BJ (cell line): ENCODE results near the gene ATP2A1. TPM values are rescaled to one million over a fixed set of nuclear protein-coding genes. Genes with fewer than 3 reads are reported as not detected.
"Not testable (repeated sequence)": the region's sequence is repeated elsewhere in the genome, so short reads cannot be mapped to it uniquely, and the experiment has no call there.

Experiments
- CTCF ChIA-PET: fragments of 350-600 bp; formaldehyde crosslinking; extraction: SDS; loops from one replicate; lab custom pipeline; 2021; ENCODE audit warnings: antibody characterized with exemption, inconsistent platforms; lab: Yijun Ruan, JAX
- POLR2A ChIA-PET: fragments of 300-600 bp; sonication (Branson Sonifier 250); formaldehyde crosslinking; extraction: SDS; loops from one replicate; lab custom pipeline; 2021; ENCODE audit warnings: antibody characterized with exemption; lab: Charles Lee
- DNase-seq: peaks from one replicate; pipeline ENCODE4 v3.0.0-alpha.2; 2011; ENCODE audit warnings: low read depth
- H3K27me3 ChIP-seq: 2 replicates; pipeline ENCODE4 v1.6.0; 2011; ENCODE audit warnings: low read length; ENCODE audit not compliant: control insufficient read depth, insufficient read depth
- H3K36me3 ChIP-seq: 2 replicates; pipeline ENCODE4 v1.5.1; 2011; ENCODE audit warnings: low read length; ENCODE audit not compliant: control insufficient read depth, insufficient read depth
- H3K4me3 ChIP-seq: 2 replicates; pipeline ENCODE4 v1.5.1; 2011; ENCODE audit warnings: low read depth, mild to moderate bottlenecking, control low read depth, low read length
- polyA plus RNA-seq: library from polyadenylated mRNA; depleted of rRNA; stranded (reverse); fragments of >200 nt; gene quantifications from 2 replicates; pipeline ENCODE4 v1.2.3, GENCODE V29; 2011
- TF ChIP-seq, protein P1 (sequence below): IDR thresholded peaks from 2 replicates; pipeline ENCODE4 v1.5.1; 2011; ENCODE audit warnings: low read depth, mild to moderate bottlenecking, control low read depth, inconsistent platforms, low read length, moderate library complexity; ENCODE audit not compliant: insufficient read depth

ATP2A1 gene
- polyA plus RNA-seq, 1 experiment = 0.44 TPM

- no peaks in the 10 kb centered on the region for H3K27me3 ChIP-seq
- no peaks in the 10 kb centered on the region for H3K36me3 ChIP-seq
- TF ChIP-seq, protein P1, sequence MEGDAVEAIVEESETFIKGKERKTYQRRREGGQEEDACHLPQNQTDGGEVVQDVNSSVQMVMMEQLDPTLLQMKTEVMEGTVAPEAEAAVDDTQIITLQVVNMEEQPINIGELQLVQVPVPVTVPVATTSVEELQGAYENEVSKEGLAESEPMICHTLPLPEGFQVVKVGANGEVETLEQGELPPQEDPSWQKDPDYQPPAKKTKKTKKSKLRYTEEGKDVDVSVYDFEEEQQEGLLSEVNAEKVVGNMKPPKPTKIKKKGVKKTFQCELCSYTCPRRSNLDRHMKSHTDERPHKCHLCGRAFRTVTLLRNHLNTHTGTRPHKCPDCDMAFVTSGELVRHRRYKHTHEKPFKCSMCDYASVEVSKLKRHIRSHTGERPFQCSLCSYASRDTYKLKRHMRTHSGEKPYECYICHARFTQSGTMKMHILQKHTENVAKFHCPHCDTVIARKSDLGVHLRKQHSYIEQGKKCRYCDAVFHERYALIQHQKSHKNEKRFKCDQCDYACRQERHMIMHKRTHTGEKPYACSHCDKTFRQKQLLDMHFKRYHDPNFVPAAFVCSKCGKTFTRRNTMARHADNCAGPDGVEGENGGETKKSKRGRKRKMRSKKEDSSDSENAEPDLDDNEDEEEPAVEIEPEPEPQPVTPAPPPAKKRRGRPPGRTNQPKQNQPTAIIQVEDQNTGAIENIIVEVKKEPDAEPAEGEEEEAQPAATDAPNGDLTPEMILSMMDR = no peak
- no peak overlapping the region for H3K4me3 ChIP-seq
- DNase-seq = no peak
- ChIA-PET CTCF (interaction anchor here (0.9 to 1.3 kb wide), 3 partner anchors 18 to 62 kb away, joined by 3 to 4 read pairs (median 3); partner anchors contain the start of gene TUFM), POLR2A (no interaction called here)
Measured at GRCh38 chr16:28883221-28883996, 5.1 kb downstream of the ATP2A1 start.

GRCh38 chr16:28884045-28884444 lies 5.8 kb downstream of the ATP2A1 start:
- POLR2A ChIA-PET = no interaction called here
- TF ChIP-seq, protein P1 = no peak
- CTCF ChIA-PET = interaction anchor here (1.0 kb wide), 1 partner anchor 12 kb away, joined by 4 read pairs; no protein-coding TSS in a partner anchor
- Histone ChIP-seq H3K4me3 (no peak overlapping the region), H3K27me3 (no peaks in the 10 kb centered on the region), H3K36me3 (no peaks in the 10 kb centered on the region)
- DNase-seq = no peak

GRCh38 chr16:28886945-28887344 lies 8.7 kb downstream of the ATP2A1 start:
- no peak for DNase-seq
- ChIA-PET POLR2A (no interaction called here), CTCF (interaction anchor here (1.1 kb wide), 1 partner anchor 13 kb away, joined by 3 read pairs; no protein-coding TSS in a partner anchor)

GRCh38 chr16:28890355-28890754 lies 12.1 kb downstream of the ATP2A1 start:
- CTCF ChIA-PET = interaction anchor here (0.6 kb wide), 1 partner anchor 28 kb away, joined by 5 read pairs; no protein-coding TSS in a partner anchor
- H3K27me3 ChIP-seq, H3K36me3 ChIP-seq, DNase-seq, H3K4me3 ChIP-seq, POLR2A ChIA-PET: not testable (repeated sequence)

More at GRCh38 chr16:28886945-28887344, 8.7 kb downstream of the ATP2A1 start:
- Histone ChIP-seq H3K4me3 (no peak overlapping the region), H3K36me3 (no peaks in the 10 kb centered on the region), H3K27me3 (no peaks in the 10 kb centered on the region)
- TF ChIP-seq, protein P1 = no peak

- ChIA-PET POLR2A (no interaction called here), CTCF (no interaction called here)
- TF ChIP-seq, protein P1 = no peak
- H3K4me3 ChIP-seq = no peak overlapping the region
- no peaks in the 10 kb centered on the region for H3K27me3 ChIP-seq
- no peak for DNase-seq
- no peaks in the 10 kb centered on the region for H3K36me3 ChIP-seq
Measured at GRCh38 chr16:28891964-28892890, 13.9 kb downstream of the ATP2A1 start.
